NB4 (cell line): Measurements from ENCODE around the gene MAP3K14.

Source experiments
- CTCF ChIP-seq: IDR thresholded peaks from one replicate; pipeline ENCODE4 v1.5.1; 2012; ENCODE audit warnings: low read depth, low read length
- POLR2A ChIP-seq: IDR thresholded peaks from 2 replicates; pipeline ENCODE4 v1.6.1; 2011; ENCODE audit warnings: mild to moderate bottlenecking; ENCODE audit not compliant: insufficient read length; ENCODE audit errors: extremely low read depth

DNA sequence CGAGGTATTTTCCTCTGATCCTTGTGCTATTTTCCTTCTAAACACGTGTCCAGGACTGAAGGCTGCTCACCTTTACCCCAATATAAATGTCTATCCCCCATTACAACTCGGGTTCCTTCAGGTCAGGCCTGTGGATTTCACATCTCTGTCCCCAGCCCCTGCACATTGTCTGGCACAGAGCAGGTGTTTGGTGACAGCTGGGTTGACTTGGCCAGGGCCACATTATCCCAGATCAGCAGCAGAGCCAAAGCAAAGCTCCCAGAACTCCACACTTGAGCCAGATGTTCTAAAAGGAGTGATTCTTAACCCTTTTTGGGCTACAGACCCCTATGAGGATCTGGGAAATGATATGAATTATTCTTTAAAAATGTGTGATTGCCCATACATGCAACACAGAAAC lies 36.9 kb downstream of the MAP3K14 start:
- TF ChIP-seq CTCF, result no peak
- TF ChIP-seq POLR2A, result no peak
